K562 (cell line): ENCODE measurements around the gene NDUFS8.

Source experiments
- CC2D1A ChIP-seq: fragments of 450-650 bp; IDR thresholded peaks from 2 replicates; pipeline ENCODE4 v1.6.1; 2017; ENCODE audit warnings: mild to moderate bottlenecking
- DNMT1 ChIP-seq: fragments of 450-650 bp; IDR thresholded peaks from 2 replicates; pipeline ENCODE4 v1.6.1; 2016; ENCODE audit warnings: antibody characterized with exemption, mild to moderate bottlenecking
- POLR2A ChIP-seq: fragments of 450-650 bp; conservative IDR thresholded peaks from 2 replicates; pipeline ENCODE4 v1.6.1; 2016
- SP1 ChIP-seq: sonication (generic); formaldehyde crosslinking; IDR thresholded peaks from 2 replicates; pipeline ENCODE4 v1.8.1; 2022; ENCODE audit warnings: mild to moderate bottlenecking, missing genetic modification reagents
- ZNF77 ChIP-seq: fragments of 250-450 bp; sonication (Bioruptor Pico); IDR thresholded peaks from 2 replicates; pipeline ENCODE4 v1.5.0; 2020

DNA sequence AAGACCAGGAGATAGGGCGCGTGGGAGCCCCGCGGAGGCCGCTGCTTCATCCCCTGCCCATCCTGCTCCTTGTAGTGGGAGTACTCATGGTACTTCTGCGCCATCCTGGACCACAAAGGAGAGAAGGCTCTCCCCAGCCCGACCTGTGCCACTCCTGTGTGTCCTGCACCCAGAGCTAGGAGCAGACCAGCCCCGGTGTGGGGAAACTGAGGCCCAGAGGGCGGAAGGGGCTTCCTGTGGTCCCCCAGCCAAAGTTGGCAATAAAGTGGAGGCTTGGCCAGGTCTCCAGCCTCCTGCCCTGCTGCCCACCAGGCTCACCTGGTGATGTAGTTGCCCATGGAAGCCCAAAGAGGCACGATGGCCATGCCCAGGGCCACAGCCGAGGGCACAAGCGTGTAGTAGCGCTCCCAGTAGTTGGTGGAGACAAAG is 31.3 kb upstream of the NDUFS8 start:
- TF ChIP-seq ZNF77 (CRISPR knock-in tag) (no peak), CC2D1A (no peak), SP1 (CRISPR knock-in tag) (no peak), DNMT1 (no peak), POLR2A (no peak)
